GM06990 (cell line): ENCODE results near the gene ZSWIM8.

Experiments
- DNase-seq: peaks from one replicate; pipeline ENCODE4 v3.0.0-alpha.2; 2011; ENCODE audit not compliant: insufficient read length; ENCODE audit errors: extremely low read depth
- H3K27me3 ChIP-seq: replicated peaks from 2 replicates; pipeline ENCODE4 v1.6.0; 2011; ENCODE audit warnings: low read length; ENCODE audit not compliant: control insufficient read depth, insufficient read depth
- H3K36me3 ChIP-seq: 2 replicates; pipeline ENCODE4 v1.5.1; 2011; ENCODE audit warnings: low read length; ENCODE audit not compliant: control insufficient read depth, insufficient read depth
- H3K4me3 ChIP-seq: replicated peaks from 2 replicates; pipeline ENCODE4 v1.5.1; 2011; ENCODE audit warnings: low read depth, mild to moderate bottlenecking, control low read depth, low read length
- CTCF ChIP-seq: IDR thresholded peaks from 2 replicates; pipeline ENCODE4 v1.5.1; 2011; ENCODE audit warnings: low read length, control low read depth, mild to moderate bottlenecking, inconsistent platforms; ENCODE audit not compliant: insufficient read depth, poor library complexity, severe bottlenecking

Gene ZSWIM8

DNA sequence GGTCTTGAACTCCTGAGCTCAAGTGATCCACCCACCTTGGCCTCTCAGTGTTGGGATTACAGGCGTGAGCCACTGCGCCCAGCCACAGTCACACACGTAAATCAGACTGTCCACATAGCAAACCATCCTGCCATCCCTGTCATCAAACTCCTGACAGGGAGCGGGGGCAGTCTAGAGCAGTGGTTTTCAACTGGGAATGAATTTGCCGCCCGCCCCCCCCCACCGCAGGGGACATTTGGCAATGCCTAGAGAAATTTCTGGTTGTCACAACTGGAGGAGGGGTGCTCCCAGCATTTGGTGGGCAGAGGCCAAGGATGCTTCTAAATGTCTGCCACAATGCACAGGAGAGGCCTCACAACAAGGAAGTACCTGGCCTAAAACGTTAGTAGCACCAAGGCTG, 64.8 kb downstream of the ZSWIM8 start:
- peaks cover 9% of the 10 kb centered on the region for H3K36me3 ChIP-seq
- H3K27me3 ChIP-seq: no peaks in the 10 kb centered on the region
- TF ChIP-seq CTCF: no peak
- no peak overlapping the region for H3K4me3 ChIP-seq
- DNase-seq: no peak

DNA sequence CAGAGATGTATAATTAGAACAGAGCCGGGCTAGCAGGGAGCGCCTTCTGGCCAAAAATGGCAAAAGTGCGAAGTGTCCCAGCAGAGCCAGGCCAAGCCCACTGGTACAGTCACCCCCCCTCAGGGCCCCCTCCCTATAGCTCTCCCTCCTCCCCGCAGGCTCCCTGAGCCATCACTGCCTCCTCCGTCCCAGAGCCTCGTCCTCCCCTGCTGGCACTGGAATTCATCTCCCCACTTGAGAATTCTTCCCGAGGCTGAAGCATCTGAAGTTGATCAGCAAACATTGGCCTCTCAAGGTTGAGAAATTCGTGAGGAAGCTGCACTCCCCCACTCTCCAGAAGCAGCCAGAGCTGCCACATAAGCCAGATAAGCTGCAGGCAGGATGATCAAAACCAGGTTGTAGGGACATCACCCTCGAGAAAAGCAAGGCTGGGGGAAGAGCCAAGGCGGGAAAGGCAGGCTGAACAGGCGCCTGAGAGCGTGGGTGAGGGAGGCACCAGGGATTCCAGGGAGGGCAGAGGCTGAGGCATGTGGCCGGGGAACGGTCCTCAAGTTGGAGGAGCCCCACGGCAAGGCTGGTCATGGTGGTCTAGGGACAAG, 65.6 kb downstream of the ZSWIM8 start:
- H3K36me3 ChIP-seq: peaks cover 9% of the 10 kb centered on the region
- no peak for TF ChIP-seq CTCF
- no peak for DNase-seq
- H3K4me3 ChIP-seq: no peak overlapping the region
- H3K27me3 ChIP-seq: no peaks in the 10 kb centered on the region
